Loucy (cell line): Measurements from ENCODE around the gene STXBP5.
A peak's percentile ranks its signal among the peaks of the same experiment; 100 is the strongest.

Source experiments
- H2AFZ ChIP-seq: fragments of 200-600 bp; sonication (generic); 2 replicates; pipeline ENCODE4 v1.6.0; 2016; ENCODE audit warnings: antibody characterized with exemption, mild to moderate bottlenecking, low read length, moderate library complexity
- H3F3A ChIP-seq: fragments of 200-600 bp; 2 replicates; pipeline ENCODE4 v1.6.0; 2016; ENCODE audit warnings: antibody characterized with exemption, low read depth, mild to moderate bottlenecking
- H3K27me3 ChIP-seq: fragments of 200-600 bp; sonication (generic); 2 replicates; pipeline ENCODE4 v1.6.1; 2014; ENCODE audit warnings: low read length, mild to moderate bottlenecking; ENCODE audit not compliant: insufficient read depth, poor library complexity, severe bottlenecking
- H3K36me3 ChIP-seq: fragments of 200-600 bp; sonication (generic); 2 replicates; pipeline ENCODE4 v1.6.1; 2016; ENCODE audit warnings: low read length; ENCODE audit not compliant: insufficient read depth
- H3K4me1 ChIP-seq: fragments of 200-600 bp; sonication (generic); 2 replicates; pipeline ENCODE4 v1.5.1; 2014; ENCODE audit warnings: low read length, mild to moderate bottlenecking; ENCODE audit not compliant: insufficient read depth, poor library complexity, severe bottlenecking
- H3K4me2 ChIP-seq: fragments of 200-600 bp; sonication (generic); 2 replicates; pipeline ENCODE4 v1.6.0; 2014; ENCODE audit warnings: antibody characterized with exemption, low read length, low read depth, mild to moderate bottlenecking; ENCODE audit not compliant: poor library complexity, severe bottlenecking
- H3K4me3 ChIP-seq: fragments of 200-600 bp; sonication (generic); 2 replicates; pipeline ENCODE4 v1.5.1; 2014; ENCODE audit warnings: low read length, mild to moderate bottlenecking, mixed read lengths; ENCODE audit not compliant: poor library complexity, severe bottlenecking
- H3K79me2 ChIP-seq: fragments of 200-600 bp; sonication (generic); 2 replicates; pipeline ENCODE4 v1.6.1; 2014; ENCODE audit warnings: low read length; ENCODE audit not compliant: insufficient read depth
- H3K9ac ChIP-seq: fragments of 200-600 bp; sonication (generic); 2 replicates; pipeline ENCODE4 v1.6.0; 2014; ENCODE audit warnings: mild to moderate bottlenecking, low read depth, low read length, moderate library complexity; ENCODE audit not compliant: poor library complexity, severe bottlenecking
- H3K9me2 ChIP-seq: fragments of 200-600 bp; sonication (generic); replicated peaks from 2 replicates; pipeline ENCODE4 v1.6.1; 2016; ENCODE audit warnings: low read depth, low read length, mixed read lengths
- H3K9me3 ChIP-seq: fragments of 200-600 bp; sonication (generic); 2 replicates; pipeline ENCODE4 v1.6.1; 2014; ENCODE audit warnings: mild to moderate bottlenecking, antibody characterized with exemption, low read length, low read depth; ENCODE audit not compliant: insufficient read depth
- H4K20me1 ChIP-seq: fragments of 200-600 bp; sonication (generic); 2 replicates; pipeline ENCODE4 v1.6.0; 2014; ENCODE audit warnings: antibody characterized with exemption, low read length, mild to moderate bottlenecking; ENCODE audit not compliant: insufficient read depth, poor library complexity, severe bottlenecking
- EZH2phosphoT487 ChIP-seq: fragments of 200-600 bp; IDR thresholded peaks from 2 replicates; pipeline ENCODE4 v1.6.1; 2018; ENCODE audit warnings: antibody characterized with exemption, mild to moderate bottlenecking, moderate library complexity, borderline replicate concordance
- TF ChIP-seq, protein P1 (sequence below): fragments of 200-600 bp; sonication (generic); conservative IDR thresholded peaks from 2 replicates; pipeline ENCODE4 v1.5.1; 2014; ENCODE audit warnings: mild to moderate bottlenecking, antibody characterized with exemption, low read length

Gene STXBP5

DNA sequence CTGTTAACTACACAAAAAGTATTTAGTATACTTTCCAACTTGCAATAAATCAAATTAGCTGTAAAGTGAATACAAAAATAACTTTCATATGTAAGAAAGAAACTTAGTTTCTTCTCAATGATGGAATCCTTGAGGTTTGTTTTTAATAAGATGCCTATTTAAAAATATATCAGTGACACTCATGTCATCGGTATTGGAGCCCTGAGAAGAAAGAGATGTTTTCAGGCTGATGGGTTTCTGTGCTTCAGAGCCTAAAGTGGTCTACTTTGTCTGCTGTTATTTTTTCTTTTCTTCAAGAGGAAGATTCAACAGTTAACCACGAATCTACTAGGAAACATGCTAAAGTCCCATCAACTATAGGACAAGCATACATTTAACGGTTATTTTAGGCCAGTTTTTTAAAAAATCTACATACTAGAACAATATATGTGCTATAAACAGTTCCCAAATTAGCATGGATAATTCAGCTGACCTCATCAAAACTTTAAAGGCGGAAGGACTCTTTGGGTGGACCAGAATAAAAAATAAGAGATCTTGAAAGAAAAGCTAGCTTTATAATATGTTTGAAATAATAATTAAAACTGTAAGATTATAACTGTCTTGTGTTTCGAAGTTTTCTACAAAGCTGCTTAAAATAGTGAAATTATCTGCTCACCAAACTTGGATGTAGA, 157.2 kb downstream of the STXBP5 start:
- Histone ChIP-seq H3K9me3 (no peaks in the 10 kb centered on the region), H2AFZ (no peak overlapping the region), H3K9me2 (no peaks in the 10 kb centered on the region), H3K79me2 (no peaks in the 10 kb centered on the region), H3F3A (no peaks in the 10 kb centered on the region), H3K4me1 (no peaks in the 10 kb centered on the region), H3K36me3 (0 out of 2 replicates have a peak, but pooled peaks cover 4% of the 10 kb centered on the region), H3K27me3 (no peaks in the 10 kb centered on the region), H3K4me2 (no peak overlapping the region), H4K20me1 (no peaks in the 10 kb centered on the region), H3K9ac (no peak overlapping the region), H3K4me3 (no peak overlapping the region)
- TF ChIP-seq EZH2phosphoT487, result no peak
- TF ChIP-seq, protein P1, sequence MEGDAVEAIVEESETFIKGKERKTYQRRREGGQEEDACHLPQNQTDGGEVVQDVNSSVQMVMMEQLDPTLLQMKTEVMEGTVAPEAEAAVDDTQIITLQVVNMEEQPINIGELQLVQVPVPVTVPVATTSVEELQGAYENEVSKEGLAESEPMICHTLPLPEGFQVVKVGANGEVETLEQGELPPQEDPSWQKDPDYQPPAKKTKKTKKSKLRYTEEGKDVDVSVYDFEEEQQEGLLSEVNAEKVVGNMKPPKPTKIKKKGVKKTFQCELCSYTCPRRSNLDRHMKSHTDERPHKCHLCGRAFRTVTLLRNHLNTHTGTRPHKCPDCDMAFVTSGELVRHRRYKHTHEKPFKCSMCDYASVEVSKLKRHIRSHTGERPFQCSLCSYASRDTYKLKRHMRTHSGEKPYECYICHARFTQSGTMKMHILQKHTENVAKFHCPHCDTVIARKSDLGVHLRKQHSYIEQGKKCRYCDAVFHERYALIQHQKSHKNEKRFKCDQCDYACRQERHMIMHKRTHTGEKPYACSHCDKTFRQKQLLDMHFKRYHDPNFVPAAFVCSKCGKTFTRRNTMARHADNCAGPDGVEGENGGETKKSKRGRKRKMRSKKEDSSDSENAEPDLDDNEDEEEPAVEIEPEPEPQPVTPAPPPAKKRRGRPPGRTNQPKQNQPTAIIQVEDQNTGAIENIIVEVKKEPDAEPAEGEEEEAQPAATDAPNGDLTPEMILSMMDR, result no peak

DNA sequence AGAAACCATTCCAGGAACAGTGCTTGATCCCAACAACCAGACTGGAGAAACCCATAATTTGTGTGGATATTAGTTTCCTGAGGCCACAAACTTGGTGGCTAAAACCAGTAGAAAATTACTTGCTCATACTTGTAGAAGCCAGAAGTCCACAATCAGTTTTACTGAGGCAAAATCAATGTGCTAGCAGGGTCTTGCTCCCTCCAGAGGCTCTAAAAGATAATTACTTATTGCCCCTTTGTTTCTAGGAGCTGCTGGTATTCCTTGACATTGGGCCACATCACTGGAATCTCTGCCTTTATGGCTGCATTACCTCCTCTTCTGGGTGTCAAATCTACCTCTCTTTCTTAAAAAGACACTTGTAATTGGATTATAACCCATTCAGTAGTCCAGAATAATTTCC, 162.1 kb downstream of the STXBP5 start:
- no peaks in the 10 kb centered on the region for H4K20me1 ChIP-seq
- no peaks in the 10 kb centered on the region for H3K79me2 ChIP-seq
- H2AFZ ChIP-seq, result no peak overlapping the region
- TF ChIP-seq, protein P1, result peak; percentile 37
- TF ChIP-seq EZH2phosphoT487, result no peak
- no peaks in the 10 kb centered on the region for H3K9me3 ChIP-seq
- no peak overlapping the region for H3K9ac ChIP-seq
- H3K27me3 ChIP-seq, result no peaks in the 10 kb centered on the region
- H3K9me2 ChIP-seq, result no peaks in the 10 kb centered on the region
- H3K4me1 ChIP-seq, result no peaks in the 10 kb centered on the region
- H3K36me3 ChIP-seq, result 0 out of 2 replicates have a peak, but pooled peaks cover 4% of the 10 kb centered on the region
- H3K4me3 ChIP-seq, result no peak overlapping the region
- H3F3A ChIP-seq, result no peaks in the 10 kb centered on the region
- no peak overlapping the region for H3K4me2 ChIP-seq

DNA sequence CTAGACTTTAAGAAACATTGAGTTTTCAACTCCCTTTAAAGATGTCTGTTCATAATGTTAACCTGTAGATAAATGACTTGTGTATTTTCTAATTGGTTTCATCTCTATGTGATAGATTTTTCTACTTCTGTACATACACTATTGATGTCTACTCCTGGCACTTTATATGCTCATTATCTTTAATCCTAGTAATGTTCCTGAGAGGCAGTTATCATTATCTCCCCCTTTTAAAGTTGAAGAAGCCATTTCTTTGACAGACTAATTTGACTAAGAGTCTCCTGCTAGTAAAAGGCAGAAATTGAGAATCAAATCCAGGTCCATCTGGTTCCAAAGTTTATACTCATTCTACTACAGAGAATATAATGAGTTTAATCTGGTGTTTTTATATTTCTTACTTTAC, 167.1 kb downstream of the STXBP5 start:
- Histone ChIP-seq H3K4me1 (no peaks in the 10 kb centered on the region), H3K27me3 (no peaks in the 10 kb centered on the region), H3K9ac (no peak overlapping the region), H3K9me3 (no peaks in the 10 kb centered on the region), H3K79me2 (no peaks in the 10 kb centered on the region), H4K20me1 (no peaks in the 10 kb centered on the region), H3K36me3 (no peaks in the 10 kb centered on the region), H2AFZ (no peak overlapping the region), H3F3A (no peaks in the 10 kb centered on the region), H3K4me3 (no peak overlapping the region), H3K4me2 (no peak overlapping the region), H3K9me2 (no peaks in the 10 kb centered on the region)
- no peak for TF ChIP-seq EZH2phosphoT487
- TF ChIP-seq, protein P1, result no peak
